Panc1 (cell line): ENCODE measurements around the gene GALNT9. TPM values are rescaled to one million over a fixed set of nuclear protein-coding genes. Genes with fewer than 3 reads are reported as not detected.

Source experiments
- ATAC-seq: fragments of 200-7000 bp; cut with Tn5 transposase; 2 replicates; pipeline ENCODE4 v1.9.1; 2020; ENCODE audit warnings: mild to moderate bottlenecking, moderate library complexity
- BruUV-seq: library from RNA; stranded (reverse); fragments of 400-500 nt; replicated peaks from 2 replicates; lab custom pipeline; 2021; lab: Mats Ljungman, UMichigan
- CTCF ChIA-PET: fragments of 300-600 bp; sonication (Branson Sonifier 250); formaldehyde crosslinking; loops from one replicate; lab custom pipeline; 2022; ENCODE audit warnings: antibody characterized with exemption; lab: Charles Lee
- POLR2A ChIA-PET: fragments of 300-600 bp; sonication (Branson Sonifier 250); formaldehyde crosslinking; loops from one replicate; lab custom pipeline; 2022; ENCODE audit warnings: antibody characterized with exemption; lab: Charles Lee
- DNase-seq: peaks from one replicate; pipeline ENCODE4 v3.0.0-alpha.2; 2010; ENCODE audit warnings: low read depth, low spot score
- H3K27ac ChIP-seq: 2 replicates; pipeline ENCODE4 v1.5.1; 2011; ENCODE audit warnings: mild to moderate bottlenecking, low read length, inconsistent platforms
- H3K27me3 ChIP-seq: fragments of 200-500 bp; sonication (Bioruptor generic); 2 replicates; pipeline ENCODE4 v1.6.0; 2014; ENCODE audit warnings: low read length, inconsistent platforms; ENCODE audit not compliant: control insufficient read depth, insufficient read depth
- H3K36me3 ChIP-seq: fragments of 200-500 bp; sonication (Bioruptor generic); 2 replicates; pipeline ENCODE4 v1.5.1; 2014; ENCODE audit warnings: inconsistent platforms, mild to moderate bottlenecking, low read length, moderate library complexity; ENCODE audit not compliant: control insufficient read depth, insufficient read depth
- H3K4me1 ChIP-seq: 2 replicates; pipeline ENCODE4 v1.5.1; 2011; ENCODE audit warnings: inconsistent platforms, mild to moderate bottlenecking, low read length, moderate library complexity; ENCODE audit not compliant: control insufficient read depth, insufficient read depth
- H3K4me3 ChIP-seq, 2 experiments: 2 replicates each; pipeline ENCODE4 v1.5.1; 2011 to 2012; ENCODE audit warnings: low read depth in 2 of 2, low read length in 2 of 2, mild to moderate bottlenecking in 2 of 2, inconsistent platforms in 1 of 2, moderate library complexity in 1 of 2
- H3K9me3 ChIP-seq: fragments of 200-500 bp; sonication (Bioruptor generic); 2 replicates; pipeline ENCODE4 v1.5.1; 2014; ENCODE audit warnings: low read depth, mild to moderate bottlenecking, inconsistent platforms, low read length, moderate library complexity; ENCODE audit not compliant: control insufficient read depth, insufficient read depth
- POLR2AphosphoS5 ChIP-seq: IDR thresholded peaks from 2 replicates; pipeline ENCODE4 v1.6.1; 2012; ENCODE audit warnings: mild to moderate bottlenecking, low read depth, low read length, moderate library complexity
- SIN3A ChIP-seq: IDR thresholded peaks from 2 replicates; pipeline ENCODE4 v1.6.1; 2012; ENCODE audit warnings: low read depth, mild to moderate bottlenecking, low read length, moderate library complexity, borderline replicate concordance; ENCODE audit not compliant: insufficient read depth
- TCF7L2 ChIP-seq: IDR thresholded peaks from 2 replicates; pipeline ENCODE4 v1.6.1; 2011; ENCODE audit warnings: mild to moderate bottlenecking, low read depth, low read length, inconsistent platforms
- in situ Hi-C: cut with HindIII; loops from 2 replicates; pipeline ENCODE4 v1.10.0; 2016; ENCODE audit warnings: low sequenced_read_pairs, low pct_unique_long_range_greater_than_20kb
- intact Hi-C: fragments of 100-400 bp; cut with micrococcal nuclease; formaldehyde crosslinking; loops from one replicate; pipeline ENCODE4 v1.10.0; 2022; ENCODE audit not compliant: unreplicated experiment
- total RNA-seq: library from RNA; stranded (reverse); gene quantifications from one replicate; pipeline ENCODE4 v1.2.1, GENCODE V29; 2021; ENCODE audit not compliant: unreplicated experiment
- TF ChIP-seq, protein P1 (sequence below): fragments of 450-650 bp; IDR thresholded peaks from 2 replicates; pipeline ENCODE4 v1.5.1; 2017; ENCODE audit warnings: mild to moderate bottlenecking
- TF ChIP-seq, protein P2 (sequence below), 2 experiments: IDR thresholded peaks; 2 replicates each; pipeline ENCODE4 v1.6.1; 2011 to 2012; ENCODE audit warnings: low read depth in 2 of 2, control low read depth in 1 of 2, low read length in 1 of 2, mild to moderate bottlenecking in 1 of 2, moderate library complexity in 1 of 2; ENCODE audit not compliant: insufficient read depth in 1 of 2

The GALNT9 gene
- total RNA-seq, 1 experiment from 2014 or later: 0.33 TPM

DNA sequence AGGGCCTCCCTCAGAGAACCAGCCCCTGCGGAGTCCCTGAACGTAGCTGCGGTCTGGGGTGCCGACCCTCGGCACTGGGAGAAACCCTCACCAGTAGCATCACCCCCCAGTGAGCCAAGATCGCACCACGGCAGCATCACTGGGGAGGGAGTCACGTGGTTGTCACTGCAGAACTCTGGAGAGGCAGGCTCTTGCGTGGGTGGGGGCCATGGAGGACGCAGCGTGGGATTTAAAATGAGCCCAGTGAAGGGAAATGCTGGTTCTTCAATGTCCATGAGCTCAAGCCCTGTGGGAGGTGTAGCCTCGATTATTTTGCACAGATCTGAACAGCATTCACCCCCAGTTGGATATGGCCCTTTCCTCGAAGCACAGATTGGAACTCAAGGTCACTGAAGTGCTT lies 3.9 kb upstream of the GALNT9 start:
- no peak for TF ChIP-seq TCF7L2
- TF ChIP-seq POLR2AphosphoS5: no peak
- TF ChIP-seq, protein P1, sequence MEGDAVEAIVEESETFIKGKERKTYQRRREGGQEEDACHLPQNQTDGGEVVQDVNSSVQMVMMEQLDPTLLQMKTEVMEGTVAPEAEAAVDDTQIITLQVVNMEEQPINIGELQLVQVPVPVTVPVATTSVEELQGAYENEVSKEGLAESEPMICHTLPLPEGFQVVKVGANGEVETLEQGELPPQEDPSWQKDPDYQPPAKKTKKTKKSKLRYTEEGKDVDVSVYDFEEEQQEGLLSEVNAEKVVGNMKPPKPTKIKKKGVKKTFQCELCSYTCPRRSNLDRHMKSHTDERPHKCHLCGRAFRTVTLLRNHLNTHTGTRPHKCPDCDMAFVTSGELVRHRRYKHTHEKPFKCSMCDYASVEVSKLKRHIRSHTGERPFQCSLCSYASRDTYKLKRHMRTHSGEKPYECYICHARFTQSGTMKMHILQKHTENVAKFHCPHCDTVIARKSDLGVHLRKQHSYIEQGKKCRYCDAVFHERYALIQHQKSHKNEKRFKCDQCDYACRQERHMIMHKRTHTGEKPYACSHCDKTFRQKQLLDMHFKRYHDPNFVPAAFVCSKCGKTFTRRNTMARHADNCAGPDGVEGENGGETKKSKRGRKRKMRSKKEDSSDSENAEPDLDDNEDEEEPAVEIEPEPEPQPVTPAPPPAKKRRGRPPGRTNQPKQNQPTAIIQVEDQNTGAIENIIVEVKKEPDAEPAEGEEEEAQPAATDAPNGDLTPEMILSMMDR: no peak
- TF ChIP-seq, protein P2, sequence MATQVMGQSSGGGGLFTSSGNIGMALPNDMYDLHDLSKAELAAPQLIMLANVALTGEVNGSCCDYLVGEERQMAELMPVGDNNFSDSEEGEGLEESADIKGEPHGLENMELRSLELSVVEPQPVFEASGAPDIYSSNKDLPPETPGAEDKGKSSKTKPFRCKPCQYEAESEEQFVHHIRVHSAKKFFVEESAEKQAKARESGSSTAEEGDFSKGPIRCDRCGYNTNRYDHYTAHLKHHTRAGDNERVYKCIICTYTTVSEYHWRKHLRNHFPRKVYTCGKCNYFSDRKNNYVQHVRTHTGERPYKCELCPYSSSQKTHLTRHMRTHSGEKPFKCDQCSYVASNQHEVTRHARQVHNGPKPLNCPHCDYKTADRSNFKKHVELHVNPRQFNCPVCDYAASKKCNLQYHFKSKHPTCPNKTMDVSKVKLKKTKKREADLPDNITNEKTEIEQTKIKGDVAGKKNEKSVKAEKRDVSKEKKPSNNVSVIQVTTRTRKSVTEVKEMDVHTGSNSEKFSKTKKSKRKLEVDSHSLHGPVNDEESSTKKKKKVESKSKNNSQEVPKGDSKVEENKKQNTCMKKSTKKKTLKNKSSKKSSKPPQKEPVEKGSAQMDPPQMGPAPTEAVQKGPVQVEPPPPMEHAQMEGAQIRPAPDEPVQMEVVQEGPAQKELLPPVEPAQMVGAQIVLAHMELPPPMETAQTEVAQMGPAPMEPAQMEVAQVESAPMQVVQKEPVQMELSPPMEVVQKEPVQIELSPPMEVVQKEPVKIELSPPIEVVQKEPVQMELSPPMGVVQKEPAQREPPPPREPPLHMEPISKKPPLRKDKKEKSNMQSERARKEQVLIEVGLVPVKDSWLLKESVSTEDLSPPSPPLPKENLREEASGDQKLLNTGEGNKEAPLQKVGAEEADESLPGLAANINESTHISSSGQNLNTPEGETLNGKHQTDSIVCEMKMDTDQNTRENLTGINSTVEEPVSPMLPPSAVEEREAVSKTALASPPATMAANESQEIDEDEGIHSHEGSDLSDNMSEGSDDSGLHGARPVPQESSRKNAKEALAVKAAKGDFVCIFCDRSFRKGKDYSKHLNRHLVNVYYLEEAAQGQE (IDR thresholded peaks at IDR 0.05; ENCODE audit: insufficient read depth in 1 of 2, low read depth in 2 of 2, low read length in 1 of 2): no peak
- TF ChIP-seq SIN3A: no peak
- Histone ChIP-seq H3K9me3 (no peaks in the 10 kb centered on the region), H3K4me1 (no peaks in the 10 kb centered on the region), H3K27ac (no peak overlapping the region), H3K36me3 (no peaks in the 10 kb centered on the region), H3K4me3 (no peak overlapping the region), H3K27me3 (peaks cover 3% of the 10 kb centered on the region; the same call in 1 of the 2 replicates)
- intact Hi-C loops: no loop called here
- ChIA-PET CTCF (no interaction called here), POLR2A (interaction anchor here (0.7 kb wide), 1 partner anchor 319 kb away, joined by 6 read pairs; no protein-coding TSS in a partner anchor)
- BruUV-seq: no TSS peak
- in situ Hi-C loops: no loop called here
- ATAC-seq (no peak), DNase-seq (no peak)

DNA sequence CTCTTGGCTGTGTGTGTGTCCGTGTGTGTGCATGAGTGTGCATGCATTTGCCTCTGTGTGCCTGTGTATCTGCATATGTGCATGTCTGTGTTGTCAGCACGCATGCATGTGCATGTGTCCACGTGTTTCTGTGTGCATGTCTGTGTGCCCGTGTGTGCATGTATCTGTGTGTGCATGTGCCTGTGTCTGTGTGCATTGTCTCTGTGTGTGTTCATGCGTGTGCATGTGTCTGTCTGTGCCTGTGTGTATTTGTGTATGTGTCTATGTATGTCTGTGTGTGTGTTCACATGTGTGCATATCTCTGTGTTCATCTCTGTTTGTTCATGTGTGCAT lies 1.1 kb upstream of the GALNT9 start:
- no peak for DNase-seq
- no peak overlapping the region for H3K4me3 ChIP-seq
- peaks cover 3% of the 10 kb centered on the region; the same call in 1 of the 2 replicates for H3K27me3 ChIP-seq
- POLR2A ChIA-PET: no interaction called here
- intact Hi-C loops (no loop called here), in situ Hi-C loops (no loop called here)
- no peak for ATAC-seq
- TF ChIP-seq TCF7L2: no peak
- TF ChIP-seq, protein P1: no peak
- TF ChIP-seq, protein P2 (IDR thresholded peaks at IDR 0.05; ENCODE audit: insufficient read depth in 1 of 2, low read depth in 2 of 2, low read length in 1 of 2): no peak
- no peak for TF ChIP-seq SIN3A
- TF ChIP-seq POLR2AphosphoS5: no peak
- H3K27ac ChIP-seq: no peak overlapping the region
- CTCF ChIA-PET: no interaction called here
- H3K9me3 ChIP-seq: no peaks in the 10 kb centered on the region
- H3K4me1 ChIP-seq: peaks cover 10% of the 10 kb centered on the region
- no TSS peak for BruUV-seq
- H3K36me3 ChIP-seq: no peaks in the 10 kb centered on the region
